ENCODE measurements around the gene KRTCAP3. TPM values are rescaled to one million over a fixed set of nuclear protein-coding genes. Genes with fewer than 3 reads are reported as not detected.

The KRTCAP3 gene
- total and polyA plus RNA-seq, 2 of the 8 experiments (the other 6 are each of a cell fraction or from before 2014, with no cell fraction given): 55.4 to 72.5 TPM

DNA sequence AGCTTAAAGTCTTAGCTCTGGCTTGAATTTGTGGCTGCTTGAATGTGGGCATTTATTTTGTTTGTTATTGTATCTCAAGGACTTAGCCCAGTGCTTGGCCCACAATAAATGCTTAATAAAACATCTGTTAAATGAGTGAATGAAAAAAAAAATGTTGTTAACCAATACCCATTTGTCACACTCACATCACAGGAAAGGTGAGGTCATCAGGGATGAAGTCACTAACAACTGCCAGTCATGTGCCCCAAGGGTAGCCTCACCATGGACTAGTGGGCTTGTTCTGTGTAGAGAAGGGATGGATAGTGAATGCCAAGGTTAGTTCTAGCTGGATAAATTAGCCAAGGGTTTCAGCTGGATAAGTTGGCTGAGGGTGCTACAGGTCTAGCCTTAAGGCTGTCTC, 10.8 kb upstream of the KRTCAP3 start:
- Histone ChIP-seq H4K20me1 (replicated peaks in 1 of 2; ENCODE audit: control insufficient read depth in 1 of 2, insufficient read depth in 2 of 2, low read length in 2 of 2) (peaks cover 5 to 18% of the 10 kb centered on the region in 2 experiments), H2AK5ac (ENCODE audit: low read depth, low read length) (no peak overlapping the region), H2BK12ac (ENCODE audit: low read depth, low read length) (no peak overlapping the region), H3K18ac (ENCODE audit: extremely low read depth, low read length) (no peak overlapping the region), H2BK5ac (ENCODE audit: low read depth, low read length) (no peak overlapping the region), H3K14ac (ENCODE audit: insufficient read length) (no peak overlapping the region), H3K23me2 (ENCODE audit: low read depth, low read length) (peaks cover 8% of the 10 kb centered on the region; the same call in 1 of the 2 replicates), H2BK15ac (ENCODE audit: low read length) (no peak overlapping the region), H4K8ac (ENCODE audit: extremely low read depth, insufficient read depth, low read length) (no peak overlapping the region), H4K5ac (ENCODE audit: insufficient read length, low read depth, low read length) (no peak overlapping the region), H4K91ac (replicated peaks; ENCODE audit: insufficient read length, low read length) (no peak overlapping the region), H3K4ac (replicated peaks; ENCODE audit: insufficient read length, low read depth, low read length) (no peak overlapping the region), H3K4me3 (ENCODE audit: extremely low read depth in 1 of 4, insufficient read depth in 2 of 4, low read depth in 3 of 4, low read length in 4 of 4) (no peak overlapping the region), H3K23ac (ENCODE audit: insufficient read length) (no peak overlapping the region), H3K9me3 (ENCODE audit: insufficient read depth in 2 of 2, low read depth in 1 of 2, low read length in 1 of 2) (no peaks in the 10 kb centered on the region), H3K79me1 (ENCODE audit: low read depth, low read length) (peaks cover 3% of the 10 kb centered on the region; the same call in 1 of the 2 replicates), H3K56ac (replicated peaks; ENCODE audit: insufficient read length, low read depth, low read length) (no peak overlapping the region), H2BK20ac (ENCODE audit: low read length) (no peak overlapping the region), H2AFZ (ENCODE audit: low read length) (no peak overlapping the region), H3K27ac (ENCODE audit: low read depth, low read length) (no peak overlapping the region), H3K79me2 (ENCODE audit: control insufficient read depth in 1 of 2, insufficient read depth in 2 of 2, low read length in 2 of 2) (peaks cover 3 to 33% of the 10 kb centered on the region in 2 experiments; a peak in 3 of 4 replicates), H3K4me2 (ENCODE audit: insufficient read depth in 1 of 2, low read depth in 2 of 2, low read length in 2 of 2) (no peak overlapping the region), H3K4me1 (replicated peaks in 1 of 4; ENCODE audit: control insufficient read depth in 3 of 4, insufficient read depth in 4 of 4, low read length in 3 of 4) (no peaks in the 10 kb centered on the region; a peak in 2 of 7 replicates), H3K27me3 (replicated peaks in 1 of 4; ENCODE audit: control insufficient read depth in 3 of 4, extremely low read depth in 1 of 4, insufficient read depth in 3 of 4, low read length in 3 of 4) (no peaks in the 10 kb centered on the region), H2BK120ac (replicated peaks; ENCODE audit: low read depth, low read length) (no peak overlapping the region), H3K9ac (replicated peaks in 1 of 4; ENCODE audit: extremely low read depth in 1 of 4, low read depth in 3 of 4, low read length in 3 of 4) (no peak overlapping the region), H3K36me3 (ENCODE audit: control insufficient read depth in 2 of 4, insufficient read depth in 4 of 4, low read length in 3 of 4) (peaks cover 14 to 31% (median 29%) of the 10 kb centered on the region in 4 experiments)
- FAIRE-seq (no peak), DNase-seq (ENCODE audit: low read depth in 1 of 2, low spot score in 2 of 2) (no peak)
- ChIA-PET CTCF (ENCODE audit: partially characterized antibody) (interaction anchor here (0.9 to 5.0 kb wide), 6 partner anchors 10 to 252 kb away, joined by 3 to 24 read pairs (median 4); no protein-coding TSS in a partner anchor), POLR2A (ENCODE audit: partially characterized antibody) (interaction anchor here (1.6 to 4.7 kb wide), 3 partner anchors 18 to 75 kb away, joined by 3 to 17 read pairs (median 6); partner anchors contain the start of genes GTF3C2 and ZNF513)
- TF ChIP-seq TAF1 (IDR thresholded peaks at IDR 0.05; ENCODE audit: low read depth, low read length): no peak
- TF ChIP-seq SIRT6 (IDR thresholded peaks at IDR 0.05; ENCODE audit: low read length): no peak
- no peak for TF ChIP-seq EP300 (IDR thresholded peaks at IDR 0.05; ENCODE audit: borderline replicate concordance in 1 of 2, low read depth in 2 of 2, low read length in 2 of 2)
- TF ChIP-seq EZH2 (IDR thresholded peaks at IDR 0.05; ENCODE audit: low read depth, low read length, severe bottlenecking): no peak
- TF ChIP-seq CBX5 (IDR thresholded peaks at IDR 0.05; ENCODE audit: low read depth, low read length): no peak
- no peak for TF ChIP-seq SIN3A (conservative IDR thresholded peaks at IDR 0.05 in 1 of 2, IDR thresholded peaks at IDR 0.05 in 1 of 2; ENCODE audit: low read depth in 1 of 2, low read length in 2 of 2)
- no peak for TF ChIP-seq RFX5 (IDR thresholded peaks at IDR 0.05; ENCODE audit: borderline replicate concordance, low read depth, low read length)
- TF ChIP-seq PHF8 (conservative IDR thresholded peaks at IDR 0.05; ENCODE audit: low read depth, low read length): no peak
- TF ChIP-seq BRCA1 (IDR thresholded peaks at IDR 0.05; ENCODE audit: low read depth, low read length): no peak
- no peak for TF ChIP-seq CHD2 (IDR thresholded peaks at IDR 0.05; ENCODE audit: low read length)
- TF ChIP-seq RNF2 (IDR thresholded peaks at IDR 0.05; ENCODE audit: borderline replicate concordance, low read depth, low read length, missing control alignments, poor library complexity, severe bottlenecking): no peak
- no peak for TF ChIP-seq MAFK (IDR thresholded peaks at IDR 0.05; ENCODE audit: low read depth, low read length)
- no peak for TF ChIP-seq RBBP5 (IDR thresholded peaks at IDR 0.05; ENCODE audit: borderline replicate concordance, low read depth, low read length)
- TF ChIP-seq POU5F1 (IDR thresholded peaks at IDR 0.05; ENCODE audit: low read depth, low read length): no peak
